Measurements from ENCODE around the gene CCDC91. TPM values are rescaled to one million over a fixed set of nuclear protein-coding genes. Genes with fewer than 3 reads are reported as not detected.

The CCDC91 gene
- polyA plus RNA-seq, 3 donors, result 9.4 to 21.0 (median 18.3) TPM

- 93 to 94% (median 93%) methylated on average over 2 of the region's 2 CpGs for WGBS, 3 donors
- no peak overlapping the region for H3K27ac ChIP-seq (ENCODE audit: low read depth, low read length)
These were observed 31.9 kb downstream of the CCDC91 start for GRCh38 chr12:28222081-28222700.

GRCh38 chr12:28223025-28223554 is 32.8 kb downstream of the CCDC91 start:
- 78 to 93% (median 89%) methylated on average over 3 of the region's 3 CpGs for WGBS, 3 donors

GRCh38 chr12:28223858-28224257 is 33.6 kb downstream of the CCDC91 start:
- H3K27ac ChIP-seq (ENCODE audit: low read depth, low read length), result no peak overlapping the region
- 73 to 95% (median 85%) methylated on average over 2 of the region's 2 CpGs for WGBS, 3 donors

More at GRCh38 chr12:28223025-28223554, 32.8 kb downstream of the CCDC91 start:
- no peak overlapping the region for H3K27ac ChIP-seq (ENCODE audit: low read depth, low read length)

GRCh38 chr12:28226705-28227104 is 36.4 kb downstream of the CCDC91 start:
- H3K27ac ChIP-seq (ENCODE audit: low read depth, low read length), result no peak overlapping the region

GRCh38 chr12:28227251-28227650 is 37.0 kb downstream of the CCDC91 start:
- 70 to 94% (median 83%) methylated on average over 3 of the region's 3 CpGs for WGBS, 3 donors
- no peak overlapping the region for H3K27ac ChIP-seq (ENCODE audit: low read depth, low read length)

- H3K27ac ChIP-seq (ENCODE audit: low read depth, low read length), result no peak overlapping the region
These were observed 41.0 kb downstream of the CCDC91 start for GRCh38 chr12:28231248-28231647.

- no peak overlapping the region for H3K27ac ChIP-seq (ENCODE audit: low read depth, low read length)
- 94 to 98% (median 97%) methylated on average over 2 of the region's 2 CpGs for WGBS, 3 donors
These were observed 42.1 kb downstream of the CCDC91 start for GRCh38 chr12:28232211-28232928.

GRCh38 chr12:28234444-28234843 is 44.2 kb downstream of the CCDC91 start:
- H3K27ac ChIP-seq (ENCODE audit: low read depth, low read length), result no peak overlapping the region

GRCh38 chr12:28235015-28235414 is 44.8 kb downstream of the CCDC91 start:
- 67 to 81% (median 71%) methylated on average over 1 of the region's 1 CpG for WGBS, 3 donors

GRCh38 chr12:28235985-28236384 is 45.7 kb downstream of the CCDC91 start:
- H3K27ac ChIP-seq (ENCODE audit: low read depth, low read length), result no peak overlapping the region

More at GRCh38 chr12:28235015-28235414, 44.8 kb downstream of the CCDC91 start:
- no peak overlapping the region for H3K27ac ChIP-seq (ENCODE audit: low read depth, low read length)

- no peak overlapping the region for H3K27ac ChIP-seq (ENCODE audit: low read depth, low read length)
These were observed 47.2 kb downstream of the CCDC91 start for GRCh38 chr12:28237423-28237822.

GRCh38 chr12:28239918-28240317 is 49.7 kb downstream of the CCDC91 start:
- no peak overlapping the region for H3K27ac ChIP-seq (ENCODE audit: low read depth, low read length)
- WGBS, 3 donors, result 74 to 96% (median 96%) methylated on average over 3 of the region's 3 CpGs

- no peak overlapping the region for H3K27ac ChIP-seq (ENCODE audit: low read depth, low read length)
These were observed 50.6 kb downstream of the CCDC91 start for GRCh38 chr12:28240853-28241252.

GRCh38 chr12:28242129-28242495 is 51.9 kb downstream of the CCDC91 start:
- 76 to 92% (median 82%) methylated on average over 2 of the region's 2 CpGs for WGBS, 3 donors
- no peak overlapping the region for H3K27ac ChIP-seq (ENCODE audit: low read depth, low read length)

GRCh38 chr12:28242496-28243309 is 52.4 kb downstream of the CCDC91 start:
- H3K27ac ChIP-seq (ENCODE audit: low read depth, low read length), result no peak overlapping the region
- WGBS, 3 donors, result 83 to 90% (median 84%) methylated on average over 9 of the region's 9 CpGs

GRCh38 chr12:28243310-28243633 is 53.0 kb downstream of the CCDC91 start:
- no peak overlapping the region for H3K27ac ChIP-seq (ENCODE audit: low read depth, low read length)
- 81 to 92% (median 85%) methylated on average over 2 of the region's 2 CpGs for WGBS, 3 donors

- 83 to 91% (median 89%) methylated on average over 7 of the region's 7 CpGs for WGBS, 3 donors
- no peak overlapping the region for H3K27ac ChIP-seq (ENCODE audit: low read depth, low read length)
These were observed 57.5 kb downstream of the CCDC91 start for GRCh38 chr12:28247806-28248205.

- no peak overlapping the region for H3K27ac ChIP-seq (ENCODE audit: low read depth, low read length)
These were observed 58.4 kb downstream of the CCDC91 start for GRCh38 chr12:28248555-28249145.

- H3K27ac ChIP-seq (ENCODE audit: low read depth, low read length), result no peak overlapping the region
- WGBS, 3 donors, result 83 to 89% (median 85%) methylated on average over 3 of the region's 3 CpGs
These were observed 62.9 kb downstream of the CCDC91 start for GRCh38 chr12:28253161-28253641.
